Lower lobe of right lung (tissue), 2 donors: ENCODE data around the gene MTA1. TPM values are rescaled to one million over a fixed set of nuclear protein-coding genes. Genes with fewer than 3 reads are reported as not detected.

Source experiments
- ATAC-seq, 2 donors: fragments of 200-7000 bp; cut with Tn5 transposase; one replicate each; pipeline ENCODE4 v1.9.1; 2020 to 2022; ENCODE audit warnings: mild to moderate bottlenecking in 2 of 2, moderate library complexity in 2 of 2
- DNase-seq: peaks from one replicate; pipeline ENCODE4 v3.0.0-alpha.2; 2020
- H3K27ac ChIP-seq: fragments of 200-600 bp; one replicate; pipeline ENCODE4 v1.8.0; 2022
- H3K27me3 ChIP-seq: fragments of 200-600 bp; one replicate; pipeline ENCODE4 v1.8.0; 2022; ENCODE audit warnings: low read depth
- H3K36me3 ChIP-seq: fragments of 200-600 bp; one replicate; pipeline ENCODE4 v1.8.0; 2022; ENCODE audit warnings: mild to moderate bottlenecking
- H3K4me1 ChIP-seq: fragments of 200-600 bp; one replicate; pipeline ENCODE4 v1.8.0; 2022
- H3K4me3 ChIP-seq: fragments of 200-600 bp; one replicate; pipeline ENCODE4 v1.8.0; 2022; ENCODE audit warnings: mild to moderate bottlenecking
- H3K9me3 ChIP-seq: fragments of 200-600 bp; one replicate; pipeline ENCODE4 v1.8.0; 2022
- intact Hi-C: fragments of 100-400 bp; cut with DNase I; formaldehyde crosslinking; loops from one replicate; pipeline ENCODE4 v1.11.0; 2022
- total RNA-seq: library from RNA; stranded (reverse); fragmentation: NEBNext Ultra II Directional; extraction: Animal tissue kit (Norgen Biotek cat#: 25700); gene quantifications from one replicate; pipeline ENCODE4 v1.2.1, GENCODE V29; 2021
- TF ChIP-seq, protein P1 (sequence below): fragments of 200-600 bp; IDR thresholded peaks from one replicate; pipeline ENCODE4 v1.8.0; 2022; ENCODE audit warnings: antibody characterized with exemption, mild to moderate bottlenecking
- donor health status: DM: no; HTN: yes; CAD: no; lungs with severe emphysema.

MTA1 gene
- total RNA-seq, 1 donor from 2014 or later = 69.7 TPM

DNA sequence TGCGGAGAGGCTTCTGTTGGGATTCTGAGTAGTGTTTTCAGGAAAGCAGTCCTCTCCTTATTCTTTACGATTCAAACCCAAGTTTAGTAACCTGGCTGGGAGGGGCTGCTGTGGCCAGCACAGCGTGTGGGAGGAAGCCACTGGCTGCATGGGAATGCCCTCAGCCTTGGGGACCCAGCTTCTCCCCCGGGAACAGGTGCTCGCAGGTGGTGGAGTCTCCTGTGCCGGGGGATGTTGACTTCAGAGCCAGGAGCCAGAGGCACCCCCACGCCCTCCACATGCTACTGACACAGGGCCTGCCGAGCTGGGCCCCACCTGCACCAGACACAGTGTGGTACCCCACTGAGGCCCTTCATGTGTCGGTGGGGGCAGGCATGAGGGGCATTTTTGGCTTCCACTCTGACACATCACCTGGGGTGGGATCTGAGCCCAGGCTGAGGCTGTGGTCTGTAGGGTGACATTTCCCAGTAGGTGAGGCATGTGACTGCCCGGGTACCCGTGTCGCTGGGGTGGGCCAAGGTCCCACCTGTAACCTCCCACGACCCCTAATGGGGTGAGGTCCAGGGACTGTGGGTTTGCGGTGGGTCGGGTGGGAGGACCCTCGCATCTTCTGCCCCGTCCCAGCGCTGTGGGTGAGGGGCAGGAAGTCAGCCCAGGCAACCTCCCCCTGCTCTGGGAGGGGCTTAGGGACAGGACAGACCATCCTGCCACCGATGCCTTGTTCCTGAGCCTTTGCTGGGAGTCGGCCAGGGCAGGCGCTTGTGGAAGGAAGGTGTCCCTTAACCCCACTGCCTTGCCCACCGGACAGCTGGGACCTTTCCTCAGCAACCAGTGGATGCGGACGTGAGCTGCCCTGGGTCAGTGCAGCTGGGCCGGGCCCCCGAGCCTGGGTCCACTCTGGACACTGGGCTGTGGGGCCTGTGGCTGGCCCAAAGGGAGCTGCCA, 26.5 kb downstream of the MTA1 start:
- peaks cover 9% of the 10 kb centered on the region for H3K4me1 ChIP-seq
- ATAC-seq (no peak), DNase-seq (no peak)
- H3K36me3 ChIP-seq = peaks cover 28% of the 10 kb centered on the region
- no peaks in the 10 kb centered on the region for H3K9me3 ChIP-seq
- intact Hi-C loops = no loop called here
- H3K4me3 ChIP-seq = no peak overlapping the region
- H3K27ac ChIP-seq = no peak overlapping the region
- H3K27me3 ChIP-seq = no peaks in the 10 kb centered on the region
- TF ChIP-seq, protein P1, sequence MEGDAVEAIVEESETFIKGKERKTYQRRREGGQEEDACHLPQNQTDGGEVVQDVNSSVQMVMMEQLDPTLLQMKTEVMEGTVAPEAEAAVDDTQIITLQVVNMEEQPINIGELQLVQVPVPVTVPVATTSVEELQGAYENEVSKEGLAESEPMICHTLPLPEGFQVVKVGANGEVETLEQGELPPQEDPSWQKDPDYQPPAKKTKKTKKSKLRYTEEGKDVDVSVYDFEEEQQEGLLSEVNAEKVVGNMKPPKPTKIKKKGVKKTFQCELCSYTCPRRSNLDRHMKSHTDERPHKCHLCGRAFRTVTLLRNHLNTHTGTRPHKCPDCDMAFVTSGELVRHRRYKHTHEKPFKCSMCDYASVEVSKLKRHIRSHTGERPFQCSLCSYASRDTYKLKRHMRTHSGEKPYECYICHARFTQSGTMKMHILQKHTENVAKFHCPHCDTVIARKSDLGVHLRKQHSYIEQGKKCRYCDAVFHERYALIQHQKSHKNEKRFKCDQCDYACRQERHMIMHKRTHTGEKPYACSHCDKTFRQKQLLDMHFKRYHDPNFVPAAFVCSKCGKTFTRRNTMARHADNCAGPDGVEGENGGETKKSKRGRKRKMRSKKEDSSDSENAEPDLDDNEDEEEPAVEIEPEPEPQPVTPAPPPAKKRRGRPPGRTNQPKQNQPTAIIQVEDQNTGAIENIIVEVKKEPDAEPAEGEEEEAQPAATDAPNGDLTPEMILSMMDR = no peak

DNA sequence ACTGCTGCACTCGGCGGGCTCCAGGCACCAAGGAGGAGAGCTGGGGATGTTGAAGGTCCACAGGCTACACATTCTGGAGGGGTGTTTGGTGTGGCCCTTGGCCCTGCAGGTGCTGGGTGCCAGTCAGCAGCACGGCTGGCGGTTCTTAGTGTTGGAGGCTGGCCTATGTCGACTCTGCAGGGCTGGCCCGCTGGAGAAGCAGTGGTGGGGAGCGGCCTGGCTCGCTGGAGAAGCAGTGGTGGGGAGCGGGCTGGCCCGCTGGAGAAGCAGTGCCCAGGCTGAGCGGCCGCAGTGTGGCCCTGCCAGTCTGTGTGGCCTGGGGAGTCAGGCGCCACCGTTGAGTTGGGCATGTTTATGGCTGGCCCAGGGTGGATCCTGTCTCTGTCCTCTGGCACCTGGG, 27.3 kb downstream of the MTA1 start:
- Histone ChIP-seq H3K4me3 (no peak overlapping the region), H3K36me3 (peaks cover 30% of the 10 kb centered on the region), H3K27me3 (no peaks in the 10 kb centered on the region), H3K27ac (no peak overlapping the region), H3K4me1 (peaks cover 9% of the 10 kb centered on the region), H3K9me3 (no peaks in the 10 kb centered on the region)
- TF ChIP-seq, protein P1 = no peak
- no peak for ATAC-seq
- no peak for DNase-seq
- intact Hi-C loops = no loop called here

DNA sequence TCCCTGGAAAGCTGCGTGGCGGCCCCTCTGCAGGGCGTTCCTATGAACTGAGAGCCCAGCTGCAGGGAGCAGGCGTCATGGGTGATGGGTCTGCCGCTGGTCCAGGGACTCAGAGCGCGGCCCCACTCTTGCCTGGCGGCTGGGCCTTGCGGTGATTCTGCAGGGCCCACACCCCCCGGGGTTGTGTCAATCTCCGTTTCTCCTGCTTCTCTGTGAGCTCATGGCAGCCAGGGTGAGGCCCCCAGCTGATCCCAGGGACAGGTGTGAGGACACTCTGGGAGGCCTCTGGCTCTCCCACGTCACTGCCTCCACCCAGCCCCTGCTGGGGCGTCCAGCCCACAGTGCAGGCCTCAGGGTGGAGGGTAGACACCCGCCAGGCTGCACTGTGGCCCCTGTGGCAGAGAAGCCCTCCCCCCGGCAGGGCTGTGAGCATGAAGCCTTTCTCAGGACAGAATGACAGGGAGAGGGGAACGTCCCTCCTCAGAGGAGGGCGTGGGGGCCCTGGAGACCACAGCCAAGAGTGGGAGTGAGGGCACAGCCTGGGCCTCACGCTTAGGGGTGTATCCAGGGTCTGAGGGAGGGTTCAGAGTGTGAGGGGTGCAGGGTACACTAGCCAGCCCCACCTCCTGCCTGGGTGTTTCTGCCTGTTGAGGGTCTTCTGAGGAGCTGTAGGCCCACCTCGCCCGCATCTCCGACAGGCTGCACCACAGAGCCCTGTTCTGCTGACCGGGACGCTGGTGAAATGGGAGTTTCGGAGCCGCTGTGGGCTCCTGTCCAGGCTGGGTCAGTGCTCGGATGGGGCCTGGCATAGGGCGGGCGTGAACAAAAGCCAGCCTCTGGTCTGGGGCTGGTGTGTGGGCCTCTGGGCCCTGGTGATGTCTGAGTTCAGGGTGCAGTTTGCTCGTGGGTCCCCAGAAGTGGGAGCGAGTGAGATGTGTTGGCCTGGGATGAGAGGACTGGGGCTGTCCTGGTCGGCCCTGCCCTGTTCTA, 28.3 kb downstream of the MTA1 start:
- Histone ChIP-seq H3K4me3 (no peak overlapping the region), H3K4me1 (peaks cover 9% of the 10 kb centered on the region), H3K9me3 (no peaks in the 10 kb centered on the region), H3K27me3 (no peaks in the 10 kb centered on the region), H3K36me3 (peaks cover 23% of the 10 kb centered on the region), H3K27ac (peak overlapping the region; percentile 41)
- TF ChIP-seq, protein P1 = no peak
- ATAC-seq (peak; percentile 2), DNase-seq (no peak)
- intact Hi-C loops = no loop called here

DNA sequence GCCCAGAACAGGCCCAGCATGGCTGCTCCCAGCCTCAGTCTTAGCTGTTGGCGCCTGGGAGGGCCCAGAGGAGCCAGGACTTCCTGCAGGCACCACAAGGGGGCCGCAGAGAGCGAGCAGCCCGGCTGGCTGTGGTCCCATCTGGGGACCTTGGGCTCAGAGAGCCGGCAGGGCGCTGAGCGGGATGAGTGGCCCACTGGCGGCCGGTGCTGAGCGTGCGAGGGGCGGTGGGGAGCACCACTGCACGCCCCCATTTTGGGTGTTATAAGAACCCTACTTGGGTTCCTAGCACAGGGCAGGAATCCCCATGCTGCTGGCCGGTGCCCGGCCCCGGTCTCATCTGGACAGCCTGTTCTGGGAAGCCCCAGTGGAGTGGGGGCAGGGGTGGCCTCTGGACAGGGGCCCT, 29.1 kb downstream of the MTA1 start:
- Histone ChIP-seq H3K27me3 (no peaks in the 10 kb centered on the region), H3K36me3 (peaks cover 27% of the 10 kb centered on the region), H3K4me3 (no peak overlapping the region), H3K9me3 (no peaks in the 10 kb centered on the region), H3K27ac (peak overlapping the region; percentile 41), H3K4me1 (peaks cover 9% of the 10 kb centered on the region)
- DNase-seq (peak; percentile 79), ATAC-seq (peak; percentile 88 to 92)
- intact Hi-C loops = no loop called here
- TF ChIP-seq, protein P1 = peak; percentile 97
